ENCODE results near the gene STYK1.
A peak's percentile ranks its signal among the peaks of the same experiment; 100 is the strongest.
"Not testable (repeated sequence)": the region's sequence is repeated elsewhere in the genome, so short reads cannot be mapped to it uniquely, and the experiment has no call there.

Gene STYK1

GRCh38 chr12:10618338-10618987 is 55.4 kb downstream of the STYK1 start:
- no peak for DNase-seq

DNA sequence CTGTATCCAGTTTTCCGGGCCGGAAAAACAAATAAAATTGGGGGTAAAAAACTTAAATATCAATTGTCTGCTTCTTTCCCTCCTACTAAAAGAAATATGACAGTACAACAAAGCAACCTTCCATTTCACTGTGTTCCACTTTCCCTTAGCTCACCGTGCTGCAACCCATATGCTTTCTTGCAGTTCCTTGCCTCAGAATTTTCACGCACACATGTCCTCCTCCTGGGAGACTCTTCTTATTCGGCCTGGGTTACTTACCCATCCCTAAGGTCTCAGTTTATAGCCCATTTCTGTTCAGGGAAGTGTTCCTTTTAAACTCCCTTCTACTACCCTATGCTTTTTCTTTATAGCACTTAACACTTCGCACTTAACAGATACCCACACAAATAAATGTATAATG is 56.0 kb downstream of the STYK1 start:
- no peak for DNase-seq

DNA sequence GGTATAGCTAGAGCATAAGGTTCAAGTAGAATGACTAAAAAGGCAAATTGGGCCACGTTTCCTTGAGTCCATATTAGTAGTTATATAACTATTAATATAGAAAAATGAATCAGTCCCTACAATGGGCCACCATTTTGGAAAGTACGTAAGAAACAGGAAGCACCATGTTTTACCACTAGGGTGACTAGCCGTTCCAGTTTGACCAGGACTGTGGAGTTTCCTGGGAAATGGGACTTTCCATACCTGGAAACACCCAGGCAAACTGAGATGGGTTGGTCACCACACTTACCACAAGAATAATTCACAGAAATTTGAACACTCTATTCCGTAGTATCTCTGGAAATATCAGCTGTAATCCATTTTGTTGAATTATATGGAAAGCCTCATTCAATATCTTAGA is 58.3 kb downstream of the STYK1 start:
- DNase-seq, result no peak

GRCh38 chr12:10614056-10614370 is 59.8 kb downstream of the STYK1 start:
- no peak for DNase-seq

- peak; percentile 100 for DNase-seq
Observed at GRCh38 chr12:10613349-10614055, 60.4 kb downstream of the STYK1 start, which contains the start of gene MAGOHB. TSS of gene MAGOHB (minus strand) at chr12:10613609. CDS start at chr12:10613532, 77 bp downstream.

GRCh38 chr12:10612984-10613348 is 60.9 kb downstream of the STYK1 start:
- DNase-seq, result no peak

- DNase-seq, result no peak
Observed at GRCh38 chr12:10612110-10612509, 61.7 kb downstream of the STYK1 start.

GRCh38 chr12:10611258-10611657 is 62.6 kb downstream of the STYK1 start:
- DNase-seq, result not testable (repeated sequence)

GRCh38 chr12:10610188-10610587 is 63.7 kb downstream of the STYK1 start:
- no peak for DNase-seq

GRCh38 chr12:10607885-10608458 is 65.9 kb downstream of the STYK1 start:
- DNase-seq, result no peak

GRCh38 chr12:10601860-10602259 is 72.0 kb downstream of the STYK1 start:
- no peak for DNase-seq

GRCh38 chr12:10600988-10601387 is 72.9 kb downstream of the STYK1 start:
- no peak for DNase-seq

- DNase-seq, result no peak
Observed at GRCh38 chr12:10595881-10596280, 78.0 kb downstream of the STYK1 start.

GRCh38 chr12:10590966-10591365 is 82.9 kb downstream of the STYK1 start:
- no peak for DNase-seq

- no peak for DNase-seq
Observed at GRCh38 chr12:10584415-10584814, 89.4 kb downstream of the STYK1 start.

- no peak for DNase-seq
Observed at GRCh38 chr12:10582704-10583103, 91.1 kb downstream of the STYK1 start.

DNA sequence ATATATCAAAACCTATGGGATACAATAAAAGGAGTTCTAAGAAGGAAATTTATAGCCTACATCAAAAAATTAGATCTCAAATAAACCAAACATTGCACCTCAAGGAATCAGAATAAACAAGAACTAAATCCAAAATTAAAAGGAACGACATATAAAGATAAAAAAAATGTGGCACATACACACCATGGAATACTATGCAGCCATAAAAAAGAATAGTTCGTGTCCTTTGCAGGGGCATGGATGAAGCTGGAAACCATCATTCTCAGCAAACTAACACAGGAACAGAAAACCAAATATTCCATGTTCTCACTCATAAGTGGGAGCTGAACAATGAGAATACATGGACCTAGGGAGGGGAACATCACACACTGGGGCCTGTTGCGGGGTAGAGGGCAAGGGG is 91.7 kb downstream of the STYK1 start:
- not testable (repeated sequence) for DNase-seq

- no peak for DNase-seq
Observed at GRCh38 chr12:10574307-10574706, 99.5 kb downstream of the STYK1 start.

GRCh38 chr12:10572021-10572490 is 101.8 kb downstream of the STYK1 start:
- not testable (repeated sequence) for DNase-seq

DNA sequence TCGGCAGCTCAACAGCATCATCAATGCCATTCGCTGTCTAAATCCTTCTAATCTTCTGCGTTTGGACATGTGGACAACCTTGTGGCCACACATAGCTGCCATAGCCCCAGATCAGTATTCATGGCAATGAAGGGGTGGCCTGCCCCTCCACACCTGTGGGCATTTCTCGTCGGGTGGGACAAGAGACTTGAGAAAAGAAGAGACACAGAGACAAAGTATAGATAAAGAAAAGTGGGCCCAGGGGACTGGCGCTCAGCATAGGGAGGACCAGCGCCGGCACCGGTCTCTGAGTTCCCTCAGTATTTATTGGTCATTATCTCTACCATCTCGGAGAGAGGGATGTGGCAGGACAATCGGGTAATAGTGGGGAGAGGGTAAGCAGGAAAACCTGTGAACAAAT is 102.7 kb downstream of the STYK1 start:
- no peak for DNase-seq

All from stimulated activated CD8-positive, alpha-beta memory T cell treated with anti-CD3 and anti-CD28 coated beads, Interleukin-4, amount 100 ng/mL, for 48 hours (primary cell).